HepG2 (cell line): Measurements from ENCODE around the gene PRPSAP1. TPM values are rescaled to one million over a fixed set of nuclear protein-coding genes. Genes with fewer than 3 reads are reported as not detected.
A peak's percentile ranks its signal among the peaks of the same experiment; 100 is the strongest.

Source experiments
- AGO2 ChIP-seq: fragments of 200-400 bp; formaldehyde crosslinking; optimal IDR thresholded peaks from 2 replicates; pipeline ENCODE3; 2017; ENCODE audit warnings: mild to moderate bottlenecking, low read depth, low read length, moderate library complexity
- CEBPB ChIP-seq: IDR thresholded peaks from 2 replicates; pipeline ENCODE4 v1.6.1; 2011; ENCODE audit warnings: low read depth, low read length, improper control_type of control experiment, borderline replicate concordance
- CEBPG ChIP-seq: IDR thresholded peaks from 2 replicates; pipeline ENCODE4 v1.6.1; 2016
- DRAP1 ChIP-seq: IDR thresholded peaks from 2 replicates; pipeline ENCODE4 v1.6.1; 2016; ENCODE audit warnings: missing genetic modification reagents, missing compliant biosample characterization
- GABPA ChIP-seq, 2 experiments: IDR thresholded peaks; 2 replicates each; pipeline ENCODE4 v1.6.1; 2011 to 2016; ENCODE audit warnings: low read depth in 2 of 2, low read length in 1 of 2, missing biosample characterization in 1 of 2, missing genetic modification characterization in 1 of 2
- HOXD1 ChIP-seq: sonication (generic); formaldehyde crosslinking; IDR thresholded peaks from 2 replicates; pipeline ENCODE4 v1.5.0; 2020; ENCODE audit warnings: missing genetic modification reagents
- KLF11 ChIP-seq: IDR thresholded peaks from 2 replicates; pipeline ENCODE4 v1.6.1; 2016; ENCODE audit warnings: missing compliant biosample characterization
- NFKB2 ChIP-seq: sonication (generic); formaldehyde crosslinking; IDR thresholded peaks from 2 replicates; pipeline ENCODE4 v1.4.0; 2020; ENCODE audit warnings: missing genetic modification reagents, borderline replicate concordance
- NFYC ChIP-seq: IDR thresholded peaks from 2 replicates; pipeline ENCODE4 v1.6.1; 2016; ENCODE audit warnings: missing genetic modification reagents, missing compliant biosample characterization
- POGZ ChIP-seq: sonication (generic); formaldehyde crosslinking; IDR thresholded peaks from 2 replicates; pipeline ENCODE4 v1.4.0; 2020; ENCODE audit warnings: mild to moderate bottlenecking, missing genetic modification reagents
- RBAK ChIP-seq: sonication (generic); formaldehyde crosslinking; IDR thresholded peaks from 2 replicates; pipeline ENCODE4 v1.5.1; 2020; ENCODE audit warnings: mild to moderate bottlenecking, missing genetic modification reagents
- RFX3 ChIP-seq: IDR thresholded peaks from 2 replicates; pipeline ENCODE4 v1.6.1; 2016; ENCODE audit warnings: missing biosample characterization, missing genetic modification reagents
- SRSF9 ChIP-seq: fragments of 200-400 bp; formaldehyde crosslinking; IDR thresholded peaks from 2 replicates; pipeline ENCODE4 v1.6.1; 2018; ENCODE audit warnings: borderline replicate concordance, mild to moderate bottlenecking, low read depth, low read length; ENCODE audit not compliant: insufficient read depth, poor library complexity, severe bottlenecking
- ZBTB3 ChIP-seq: sonication (generic); formaldehyde crosslinking; IDR thresholded peaks from 2 replicates; pipeline ENCODE4 v1.4.0; 2020; ENCODE audit warnings: low read depth, mild to moderate bottlenecking, moderate library complexity, missing genetic modification reagents, borderline replicate concordance
- ZBTB44 ChIP-seq: sonication (generic); formaldehyde crosslinking; IDR thresholded peaks from 2 replicates; pipeline ENCODE4 v1.4.0; 2020; ENCODE audit warnings: missing genetic modification reagents
- ZMYM2 ChIP-seq: sonication (generic); formaldehyde crosslinking; IDR thresholded peaks from 2 replicates; pipeline ENCODE4 v1.8.0; 2022; ENCODE audit warnings: mild to moderate bottlenecking, missing genetic modification reagents
- ZNF138 ChIP-seq: sonication (generic); formaldehyde crosslinking; IDR thresholded peaks from 2 replicates; pipeline ENCODE4 v1.5.0; 2020; ENCODE audit warnings: mild to moderate bottlenecking, low read depth, missing genetic modification reagents
- polyA plus RNA-seq, 8 experiments: library from polyadenylated mRNA; depleted of rRNA in 3 of 8; stranded (reverse) in 7 of 8; unstranded in 1 of 8; fragments of >200 nt; fragmentation: Illumina TruSeq in 4 of 8; extraction: Trizol in 4 of 8; gene quantifications; 2 replicates each; pipeline versions ENCODE4 v1.2.1 to v1.2.3, GENCODE V29; 2011 to 2016; ENCODE audit warnings: low read depth in 4 of 8, missing spikeins in 1 of 8, mixed read lengths in 1 of 8; ENCODE audit not compliant: insufficient read depth in 1 of 8
- total RNA-seq, 5 experiments: library from RNA; depleted of rRNA; stranded (reverse); fragments of >200 nt; fragmentation: Illumina TruSeq; extraction: Trizol; gene quantifications; 2 replicates each; pipeline ENCODE4 v1.2.3, GENCODE V29; 2016; ENCODE audit warnings: low read depth in 1 of 5
- TF ChIP-seq, protein P1 (sequence below): sonication (generic); formaldehyde crosslinking; IDR thresholded peaks from 2 replicates; pipeline ENCODE4 v1.5.0; 2020; ENCODE audit warnings: missing genetic modification reagents
- TF ChIP-seq, protein P2 (sequence below): sonication (generic); formaldehyde crosslinking; IDR thresholded peaks from 2 replicates; pipeline ENCODE4 v1.8.1; 2023; ENCODE audit warnings: mild to moderate bottlenecking, missing genetic modification reagents
- TF ChIP-seq, protein P3 (sequence below): sonication (generic); formaldehyde crosslinking; IDR thresholded peaks from 2 replicates; pipeline ENCODE4 v1.4.0; 2020; ENCODE audit warnings: mild to moderate bottlenecking, low read depth, missing genetic modification reagents
- TF ChIP-seq, protein P4 (sequence below): sonication (generic); formaldehyde crosslinking; IDR thresholded peaks from 2 replicates; pipeline ENCODE4 v1.4.0; 2020; ENCODE audit warnings: mild to moderate bottlenecking, missing genetic modification reagents

Gene PRPSAP1
- total and polyA plus RNA-seq, 2 of the 13 experiments (the other 11 are each of a cell fraction or from before 2014, with no cell fraction given): 91.1 to 314 TPM

DNA sequence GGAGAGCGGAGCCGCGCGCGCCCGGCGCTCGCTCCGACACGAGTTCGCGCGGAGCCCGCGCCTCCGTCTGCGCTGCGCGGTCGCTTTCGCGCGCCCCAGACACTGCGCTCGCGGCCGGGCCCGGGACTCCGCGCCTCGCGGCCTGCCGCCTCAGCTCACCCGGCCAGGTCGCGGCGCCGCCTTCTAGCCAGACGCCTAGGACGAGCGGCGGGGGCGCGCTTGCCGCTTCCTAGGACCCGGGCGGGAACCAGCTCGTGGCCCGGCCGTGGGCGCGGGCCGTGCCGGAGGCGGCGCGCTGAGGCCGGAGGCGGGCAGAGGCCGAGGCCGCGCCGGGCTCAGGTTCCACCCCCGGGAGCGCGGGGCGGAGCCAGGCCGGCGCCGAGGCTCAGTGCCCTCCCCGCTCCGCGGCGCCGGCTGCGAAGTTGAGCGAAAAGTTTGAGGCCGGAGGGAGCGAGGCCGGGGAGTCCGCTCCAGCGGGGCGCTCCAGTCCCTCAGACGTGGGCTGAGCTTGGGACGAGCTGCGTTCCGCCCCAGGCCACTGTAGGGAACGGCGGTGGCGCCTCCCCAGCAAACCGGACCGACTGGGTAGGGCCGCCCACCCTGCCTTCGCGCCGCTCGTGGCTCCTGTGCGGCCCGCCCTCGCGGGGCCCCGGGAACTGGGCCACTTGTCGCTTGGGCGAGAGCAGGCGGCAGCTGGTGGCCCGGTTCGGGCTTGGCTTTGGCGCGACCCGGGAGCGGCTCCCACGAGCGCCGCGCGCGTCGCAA lies 30.7 kb upstream of the PRPSAP1 start, which contains the start of gene SPHK1 (continued):
- TF ChIP-seq, protein P1, sequence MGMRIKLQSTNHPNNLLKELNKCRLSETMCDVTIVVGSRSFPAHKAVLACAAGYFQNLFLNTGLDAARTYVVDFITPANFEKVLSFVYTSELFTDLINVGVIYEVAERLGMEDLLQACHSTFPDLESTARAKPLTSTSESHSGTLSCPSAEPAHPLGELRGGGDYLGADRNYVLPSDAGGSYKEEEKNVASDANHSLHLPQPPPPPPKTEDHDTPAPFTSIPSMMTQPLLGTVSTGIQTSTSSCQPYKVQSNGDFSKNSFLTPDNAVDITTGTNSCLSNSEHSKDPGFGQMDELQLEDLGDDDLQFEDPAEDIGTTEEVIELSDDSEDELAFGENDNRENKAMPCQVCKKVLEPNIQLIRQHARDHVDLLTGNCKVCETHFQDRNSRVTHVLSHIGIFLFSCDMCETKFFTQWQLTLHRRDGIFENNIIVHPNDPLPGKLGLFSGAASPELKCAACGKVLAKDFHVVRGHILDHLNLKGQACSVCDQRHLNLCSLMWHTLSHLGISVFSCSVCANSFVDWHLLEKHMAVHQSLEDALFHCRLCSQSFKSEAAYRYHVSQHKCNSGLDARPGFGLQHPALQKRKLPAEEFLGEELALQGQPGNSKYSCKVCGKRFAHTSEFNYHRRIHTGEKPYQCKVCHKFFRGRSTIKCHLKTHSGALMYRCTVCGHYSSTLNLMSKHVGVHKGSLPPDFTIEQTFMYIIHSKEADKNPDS (CRISPR knock-in tag): no peak
- TF ChIP-seq RBAK (CRISPR knock-in tag) (no peak), GABPA (IDR thresholded peaks at IDR 0.05; ENCODE audit: low read depth, low read length) (no peak), GABPA (CRISPR knock-in tag; IDR thresholded peaks at IDR 0.05; ENCODE audit: low read depth) (no peak), NFYC (CRISPR knock-in tag) (no peak), AGO2 (no peak), KLF11 (no peak), ZMYM2 (CRISPR knock-in tag) (no peak), CEBPG (no peak), ZBTB44 (CRISPR knock-in tag) (no peak), SRSF9 (no peak), ZNF138 (CRISPR knock-in tag) (peak; percentile 97; the same call in 1 of the 2 replicates), POGZ (CRISPR knock-in tag) (no peak), RFX3 (CRISPR knock-in tag) (no peak; the same call in 1 of the 2 replicates), CEBPB (no peak), DRAP1 (CRISPR knock-in tag) (peak; percentile 68; the same call in 1 of the 2 replicates), ZBTB3 (CRISPR knock-in tag) (no peak), NFKB2 (CRISPR knock-in tag) (no peak; the same call in 1 of the 2 replicates), HOXD1 (CRISPR knock-in tag) (no peak)
- TF ChIP-seq, protein P2, sequence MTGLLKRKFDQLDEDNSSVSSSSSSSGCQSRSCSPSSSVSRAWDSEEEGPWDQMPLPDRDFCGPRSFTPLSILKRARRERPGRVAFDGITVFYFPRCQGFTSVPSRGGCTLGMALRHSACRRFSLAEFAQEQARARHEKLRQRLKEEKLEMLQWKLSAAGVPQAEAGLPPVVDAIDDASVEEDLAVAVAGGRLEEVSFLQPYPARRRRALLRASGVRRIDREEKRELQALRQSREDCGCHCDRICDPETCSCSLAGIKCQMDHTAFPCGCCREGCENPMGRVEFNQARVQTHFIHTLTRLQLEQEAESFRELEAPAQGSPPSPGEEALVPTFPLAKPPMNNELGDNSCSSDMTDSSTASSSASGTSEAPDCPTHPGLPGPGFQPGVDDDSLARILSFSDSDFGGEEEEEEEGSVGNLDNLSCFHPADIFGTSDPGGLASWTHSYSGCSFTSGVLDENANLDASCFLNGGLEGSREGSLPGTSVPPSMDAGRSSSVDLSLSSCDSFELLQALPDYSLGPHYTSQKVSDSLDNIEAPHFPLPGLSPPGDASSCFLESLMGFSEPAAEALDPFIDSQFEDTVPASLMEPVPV (CRISPR knock-in tag): peak; percentile 17; the same call in 1 of the 2 replicates
- TF ChIP-seq, protein P3, sequence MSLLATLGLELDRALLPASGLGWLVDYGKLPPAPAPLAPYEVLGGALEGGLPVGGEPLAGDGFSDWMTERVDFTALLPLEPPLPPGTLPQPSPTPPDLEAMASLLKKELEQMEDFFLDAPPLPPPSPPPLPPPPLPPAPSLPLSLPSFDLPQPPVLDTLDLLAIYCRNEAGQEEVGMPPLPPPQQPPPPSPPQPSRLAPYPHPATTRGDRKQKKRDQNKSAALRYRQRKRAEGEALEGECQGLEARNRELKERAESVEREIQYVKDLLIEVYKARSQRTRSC (CRISPR knock-in tag): no peak; the same call in 1 of the 2 replicates
- TF ChIP-seq, protein P4, sequence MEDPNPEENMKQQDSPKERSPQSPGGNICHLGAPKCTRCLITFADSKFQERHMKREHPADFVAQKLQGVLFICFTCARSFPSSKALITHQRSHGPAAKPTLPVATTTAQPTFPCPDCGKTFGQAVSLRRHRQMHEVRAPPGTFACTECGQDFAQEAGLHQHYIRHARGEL (CRISPR knock-in tag): 0 out of 2 replicates have a peak, but pooled peaks have one; percentile 18
